C4-2B (cell line): ENCODE measurements around the gene MAMDC2.
A peak's percentile ranks its signal among the peaks of the same experiment; 100 is the strongest.

ENCODE experiments used
- H3K27ac ChIP-seq: fragments of 450-650 bp; 2 replicates; pipeline ENCODE4 v1.5.1; 2017
- CTCF ChIP-seq: fragments of 450-650 bp; conservative IDR thresholded peaks from 2 replicates; pipeline ENCODE4 v1.5.1; 2017; ENCODE audit warnings: mild to moderate bottlenecking
- ZFX ChIP-seq: fragments of 450-650 bp; IDR thresholded peaks from 2 replicates; pipeline ENCODE4 v1.6.1; 2017

The MAMDC2 gene

GRCh38 chr9:70046274-70047070 lies 2.8 kb downstream of the MAMDC2 start:
- no peak for TF ChIP-seq ZFX
- H3K27ac ChIP-seq: no peak overlapping the region

- TF ChIP-seq CTCF: no peak
- peak overlapping the region; percentile 67 for H3K27ac ChIP-seq
Measured at GRCh38 chr9:70049236-70049635, 5.6 kb downstream of the MAMDC2 start.

- H3K27ac ChIP-seq: peak overlapping the region; percentile 67
- no peak for TF ChIP-seq CTCF
- TF ChIP-seq ZFX: no peak
Measured at GRCh38 chr9:70049672-70050271, 6.1 kb downstream of the MAMDC2 start.

- TF ChIP-seq CTCF (no peak), ZFX (no peak)
- peak overlapping the region; percentile 78; the same call in 1 of the 2 replicates for H3K27ac ChIP-seq
Measured at GRCh38 chr9:70052768-70053167, 9.1 kb downstream of the MAMDC2 start.

GRCh38 chr9:70053864-70054263 lies 10.2 kb downstream of the MAMDC2 start:
- peak overlapping the region; percentile 78; the same call in 1 of the 2 replicates for H3K27ac ChIP-seq
- no peak for TF ChIP-seq CTCF
- no peak for TF ChIP-seq ZFX

- H3K27ac ChIP-seq: peak overlapping the region; percentile 53; the same call in 1 of the 2 replicates
- TF ChIP-seq ZFX (no peak), CTCF (no peak)
Measured at GRCh38 chr9:70054521-70054920, 10.9 kb downstream of the MAMDC2 start.

GRCh38 chr9:70055406-70056210 lies 12.0 kb downstream of the MAMDC2 start:
- no peak overlapping the region; the same call in 1 of the 2 replicates for H3K27ac ChIP-seq
- no peak for TF ChIP-seq CTCF
- TF ChIP-seq ZFX: no peak
